Measurements from ENCODE around the gene LGALS1.

LGALS1 gene

DNA sequence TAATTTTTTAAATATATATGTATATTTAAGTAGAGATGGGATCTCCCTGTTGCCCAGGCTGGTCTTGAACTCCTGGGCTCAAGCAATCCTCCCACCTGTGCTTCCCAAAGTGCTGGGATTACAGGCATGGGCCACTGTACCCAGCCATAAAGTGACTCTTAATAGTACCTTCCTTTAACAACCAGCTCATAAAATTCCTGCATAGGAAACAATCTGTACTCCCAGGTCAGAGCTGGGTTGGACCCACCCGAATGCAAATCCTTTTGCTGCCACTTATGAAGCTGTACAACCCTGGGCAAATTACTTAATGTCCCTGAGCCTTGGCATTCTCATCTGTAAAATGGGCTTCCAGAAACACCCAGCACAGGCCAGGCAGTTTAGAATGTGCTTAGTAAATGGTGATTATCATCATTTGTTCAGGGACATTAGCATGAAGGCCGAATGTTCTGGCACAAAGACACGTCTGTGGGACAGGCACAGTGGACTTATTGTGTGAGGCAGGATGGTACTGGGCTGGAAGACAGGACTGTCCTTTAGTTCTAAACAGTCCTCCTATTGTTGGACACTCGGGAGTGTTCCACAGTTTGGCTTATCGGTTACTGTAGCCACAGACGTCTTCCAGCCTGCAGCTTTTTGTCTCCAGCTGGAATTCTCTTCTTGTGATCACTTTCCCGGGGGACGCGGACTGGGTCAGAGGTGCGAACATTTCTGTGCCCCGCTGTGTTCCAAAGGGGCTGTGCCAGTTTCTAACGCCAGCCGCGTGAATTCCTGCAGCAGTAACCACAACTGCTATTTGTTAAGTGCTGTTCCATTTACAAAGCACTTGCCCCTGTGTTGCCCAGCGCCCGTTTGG is 11.0 kb upstream of the LGALS1 start:
- DNase-seq, result no peak

DNA sequence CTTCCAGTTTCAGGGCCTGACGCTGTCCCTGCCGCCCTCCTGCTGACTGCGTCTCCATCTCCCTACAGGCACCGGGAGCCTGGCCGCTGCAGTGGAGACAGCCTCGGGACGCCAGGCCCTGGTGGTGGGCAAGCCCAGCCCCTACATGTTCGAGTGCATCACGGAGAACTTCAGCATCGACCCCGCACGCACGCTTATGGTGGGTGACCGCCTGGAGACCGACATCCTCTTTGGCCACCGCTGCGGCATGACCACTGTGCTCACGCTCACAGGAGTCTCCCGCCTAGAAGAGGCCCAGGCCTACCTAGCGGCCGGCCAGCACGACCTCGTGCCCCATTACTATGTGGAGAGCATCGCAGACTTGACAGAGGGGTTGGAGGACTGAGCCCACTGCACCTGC is 9.9 kb upstream of the LGALS1 start:
- no peak for DNase-seq

DNA sequence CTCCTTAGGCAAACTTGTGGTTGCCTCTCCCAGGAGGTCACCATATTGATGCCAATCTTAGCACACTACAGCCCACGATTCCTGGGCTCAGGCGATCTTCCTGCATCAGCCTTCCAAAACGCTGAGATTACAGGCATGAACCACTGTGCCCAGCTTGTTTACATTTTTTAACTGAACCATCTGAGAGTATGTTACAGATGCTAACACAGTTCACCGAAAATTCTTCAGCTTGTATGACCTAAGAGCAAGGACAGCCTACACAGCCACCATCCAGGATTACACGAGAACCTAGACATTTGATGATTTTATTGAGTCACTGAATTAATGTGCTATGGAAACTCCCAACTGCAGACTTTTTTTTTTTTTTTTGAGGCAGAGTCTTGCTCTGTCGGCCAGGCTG is 5.8 kb upstream of the LGALS1 start:
- DNase-seq, result no peak

DNA sequence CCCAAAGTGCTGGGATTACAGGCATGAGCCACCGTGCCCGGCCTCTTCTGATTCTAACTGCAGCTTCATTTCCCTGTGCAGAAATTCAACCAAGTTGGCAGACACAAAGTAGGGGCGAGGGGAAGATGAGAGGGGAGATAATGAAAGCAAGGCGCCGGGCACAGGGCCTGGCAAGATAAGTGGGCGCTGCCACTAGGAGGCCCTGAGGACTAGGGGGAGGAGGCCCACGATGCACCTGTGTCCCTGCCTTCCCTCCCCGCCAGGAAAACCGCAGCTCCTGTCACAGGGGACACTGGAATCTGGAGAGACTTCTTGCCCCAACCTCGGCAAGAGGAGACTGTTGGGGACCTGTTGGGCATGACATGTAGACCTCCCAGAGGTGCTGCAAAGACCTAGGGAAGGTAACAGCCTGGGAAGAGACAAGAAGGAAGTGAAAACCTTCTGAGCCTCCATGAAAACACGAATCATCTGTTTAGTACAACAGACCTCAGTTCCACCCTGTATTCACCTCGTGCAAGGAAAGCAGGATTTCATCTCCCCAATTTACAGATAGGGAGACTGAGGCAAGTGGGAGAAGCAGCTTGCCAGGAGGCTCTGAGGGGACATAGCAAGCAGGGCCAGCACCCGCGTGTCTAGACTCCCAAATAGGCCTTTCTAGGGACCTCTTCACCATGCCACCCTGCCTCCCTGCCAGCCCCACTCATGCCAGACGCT is 3.1 kb upstream of the LGALS1 start:
- DNase-seq, result no peak

DNA sequence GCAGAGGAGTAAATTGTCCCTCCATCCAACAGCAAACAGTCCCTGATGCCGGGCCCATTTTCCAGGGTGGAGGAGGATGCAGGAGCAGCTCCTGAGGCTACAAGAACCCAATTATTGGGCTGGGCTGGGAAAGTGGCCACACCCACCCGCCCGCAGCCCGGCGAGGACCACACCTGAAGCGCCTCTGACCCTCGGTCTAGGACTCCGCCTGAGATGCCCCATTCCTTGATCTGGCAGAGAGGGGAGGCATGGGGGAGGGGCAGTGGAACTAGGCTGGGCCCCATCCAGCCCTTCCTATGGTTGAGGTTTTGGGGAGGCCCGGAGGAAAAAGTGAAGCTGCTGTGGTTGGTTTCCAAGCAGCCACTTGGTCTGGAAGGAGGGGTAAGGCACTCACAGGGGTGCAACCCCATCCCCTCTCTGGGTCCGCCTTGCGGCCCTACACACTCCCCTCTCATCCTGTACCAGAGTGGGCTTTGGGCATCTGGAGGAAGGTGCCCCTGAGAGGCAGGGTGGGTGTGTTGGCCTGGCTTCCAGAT is 2.4 kb upstream of the LGALS1 start:
- no peak for DNase-seq

DNA sequence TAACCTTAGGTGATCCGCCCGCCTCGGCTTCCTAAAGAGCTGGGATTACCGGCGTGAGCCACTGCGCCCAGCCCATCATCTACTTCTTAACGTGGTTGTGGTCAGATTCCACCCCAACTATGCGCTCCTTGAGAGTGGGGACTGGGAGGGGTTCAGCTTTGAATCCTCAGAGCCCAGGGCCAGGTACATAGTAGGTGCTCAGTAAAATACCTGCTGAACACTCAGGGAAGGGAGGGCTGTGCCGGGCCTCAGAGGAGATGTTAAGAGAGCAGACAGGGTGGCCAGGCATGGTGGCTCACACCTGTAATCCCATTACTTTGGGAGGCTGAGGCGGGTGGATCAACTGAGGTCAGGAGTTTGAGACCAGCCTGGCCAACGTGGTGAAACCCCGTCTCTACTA is 1.2 kb upstream of the LGALS1 start:
- DNase-seq, result no peak

DNA sequence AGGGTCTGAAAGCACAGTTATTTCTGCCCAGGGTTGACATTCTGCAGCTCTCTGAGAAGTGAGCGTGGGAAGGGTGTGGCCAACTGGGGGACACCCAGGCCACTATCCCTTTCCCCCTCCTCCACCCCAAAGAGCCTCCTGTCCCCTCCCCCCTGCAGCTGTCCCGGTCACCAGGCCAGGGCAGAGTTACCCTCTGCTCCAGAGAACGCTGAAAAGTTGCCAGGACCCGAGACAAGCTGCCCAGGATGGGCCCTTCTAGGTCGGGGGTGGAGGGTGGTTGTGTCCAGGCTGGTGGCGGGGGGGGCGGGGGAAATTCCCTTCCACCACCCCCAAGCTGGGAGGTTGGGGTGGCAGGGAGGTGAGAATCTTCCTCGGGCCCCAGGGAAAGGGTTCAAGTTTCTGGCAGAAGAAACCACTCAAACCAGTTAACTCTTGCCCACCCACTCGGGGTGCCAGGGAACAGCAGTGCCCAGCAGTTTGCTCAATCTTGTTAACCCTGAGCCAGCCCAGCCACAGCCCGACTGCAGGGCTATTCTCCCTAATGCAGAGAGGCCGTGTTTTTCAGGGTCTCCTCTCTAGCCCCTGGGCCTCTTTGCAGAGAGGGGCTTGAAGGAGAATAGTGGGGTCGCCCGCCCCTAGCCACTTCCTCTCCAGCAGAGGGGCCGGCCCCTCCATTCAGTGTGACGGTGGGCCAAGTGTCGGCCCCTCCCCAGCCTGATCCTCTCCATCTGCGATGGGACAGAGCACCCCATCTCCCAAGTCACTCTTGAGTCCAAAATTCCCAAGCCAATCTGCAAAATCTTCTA is 697 bp downstream of the LGALS1 start:
- no peak for DNase-seq

DNA sequence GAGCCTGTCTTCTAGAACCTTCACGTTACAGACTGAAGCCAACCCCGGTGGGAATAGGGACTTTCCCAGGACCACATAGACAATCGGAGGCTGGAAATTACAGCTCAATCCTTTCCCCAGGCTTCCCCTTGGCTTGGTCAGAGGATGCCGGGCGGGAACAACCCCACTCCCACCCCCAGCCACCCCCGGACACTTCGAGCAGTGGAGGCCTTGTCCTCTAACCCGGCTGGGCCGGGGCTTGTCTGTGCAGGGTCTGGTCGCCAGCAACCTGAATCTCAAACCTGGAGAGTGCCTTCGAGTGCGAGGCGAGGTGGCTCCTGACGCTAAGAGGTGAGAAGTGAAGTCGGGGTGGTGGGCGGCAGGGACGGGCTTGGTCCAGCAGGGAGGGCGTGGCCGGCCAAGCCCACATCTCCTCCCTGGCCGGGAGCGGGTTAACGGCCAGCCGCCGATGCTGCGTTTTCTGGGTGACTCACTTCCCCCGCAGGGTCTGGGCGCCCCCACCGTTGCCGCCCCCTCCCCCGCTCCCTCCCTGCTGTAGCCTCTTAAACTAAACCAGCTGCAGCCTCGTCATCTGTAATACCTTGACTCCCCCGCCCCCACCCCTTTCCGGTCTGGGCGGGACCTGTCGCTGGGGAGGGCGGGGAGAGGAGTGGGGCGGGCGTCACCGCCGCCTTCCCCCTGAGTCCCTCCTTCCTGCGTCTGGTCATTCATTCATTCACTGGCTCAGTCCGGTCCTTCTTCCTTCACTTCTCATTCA is 1.5 kb downstream of the LGALS1 start:
- DNase-seq, result no peak

DNA sequence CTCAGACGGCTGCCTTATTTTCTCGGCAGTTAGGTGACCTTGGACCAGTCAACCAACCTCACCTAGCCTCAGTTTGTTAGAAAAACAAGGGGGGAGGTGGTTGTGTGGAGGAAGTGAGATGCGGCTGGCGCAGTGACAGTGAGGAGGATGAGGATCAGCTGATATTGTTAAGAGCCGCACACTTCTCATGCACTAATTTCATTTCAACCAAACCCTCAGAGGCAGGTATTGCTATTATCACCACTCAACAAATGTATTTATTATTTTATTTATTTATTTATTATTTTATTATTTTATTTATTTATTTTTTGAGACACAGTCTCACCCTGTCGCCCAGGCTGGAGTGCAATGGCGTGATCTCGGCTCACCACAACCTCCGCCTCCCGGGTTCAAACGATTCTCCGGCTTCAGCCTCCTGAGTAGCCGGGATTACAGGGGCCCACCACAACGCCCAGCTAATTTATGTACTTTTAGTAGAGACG is 2.1 kb downstream of the LGALS1 start:
- no peak for DNase-seq

DNA sequence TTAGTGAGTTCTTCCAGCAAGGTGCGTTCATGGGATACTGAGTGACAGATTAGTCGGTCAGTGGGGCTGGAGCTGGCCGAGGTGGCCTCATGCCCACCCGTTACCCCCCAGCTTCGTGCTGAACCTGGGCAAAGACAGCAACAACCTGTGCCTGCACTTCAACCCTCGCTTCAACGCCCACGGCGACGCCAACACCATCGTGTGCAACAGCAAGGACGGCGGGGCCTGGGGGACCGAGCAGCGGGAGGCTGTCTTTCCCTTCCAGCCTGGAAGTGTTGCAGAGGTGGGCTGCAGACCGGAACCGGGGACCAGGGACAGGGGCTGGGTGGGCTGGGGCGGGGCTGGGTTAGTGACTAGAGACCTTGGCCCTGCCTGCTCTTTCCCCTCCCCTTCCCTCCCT is 2.9 kb downstream of the LGALS1 start:
- DNase-seq, result no peak

DNA sequence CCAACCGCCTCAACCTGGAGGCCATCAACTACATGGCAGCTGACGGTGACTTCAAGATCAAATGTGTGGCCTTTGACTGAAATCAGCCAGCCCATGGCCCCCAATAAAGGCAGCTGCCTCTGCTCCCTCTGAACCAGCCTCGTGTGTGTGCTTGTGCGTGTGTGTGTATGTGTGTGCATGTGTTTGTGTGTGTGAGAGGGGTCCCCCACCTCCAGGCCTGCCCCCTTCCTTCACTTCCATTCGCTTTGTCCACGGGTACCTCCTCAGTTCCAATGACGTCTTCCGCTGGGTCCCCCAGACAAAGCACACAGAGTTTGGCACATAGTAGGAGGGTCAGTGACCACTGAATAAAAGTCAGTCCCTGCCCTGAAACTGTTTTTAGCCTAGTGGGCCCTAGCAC is 4.2 kb downstream of the LGALS1 start:
- DNase-seq, result no peak

DNA sequence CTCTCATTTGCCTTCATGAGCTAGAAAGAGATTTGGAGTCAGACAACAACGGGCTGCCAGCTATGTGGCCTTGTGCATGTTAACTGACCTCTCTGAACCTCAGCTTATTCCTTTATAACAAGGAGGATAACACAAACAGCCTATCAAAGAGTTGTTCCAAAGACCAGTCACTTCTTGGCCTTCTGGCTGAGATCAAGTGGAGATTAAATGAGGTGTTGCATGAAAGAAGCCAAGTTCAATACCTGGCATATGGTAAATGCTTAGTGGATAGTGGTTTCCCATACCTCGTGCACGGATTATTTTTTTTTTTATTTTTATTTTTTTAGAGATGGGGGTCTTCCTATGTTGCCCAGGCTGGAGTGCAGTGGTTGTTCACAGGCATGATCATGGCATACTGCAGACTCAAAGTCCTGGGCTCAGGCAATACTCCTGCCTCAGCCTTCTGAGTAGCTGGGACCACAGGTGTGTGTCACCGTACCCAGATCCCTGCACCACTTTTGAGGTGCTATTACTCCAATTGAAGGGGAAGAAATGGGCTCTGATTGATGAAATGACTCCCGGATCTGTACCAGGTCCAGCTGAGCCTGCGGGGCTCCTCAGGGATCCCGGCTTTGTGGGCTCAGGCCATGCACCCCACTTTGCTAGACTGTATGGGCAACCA is 4.9 kb downstream of the LGALS1 start:
- no peak for DNase-seq

DNA sequence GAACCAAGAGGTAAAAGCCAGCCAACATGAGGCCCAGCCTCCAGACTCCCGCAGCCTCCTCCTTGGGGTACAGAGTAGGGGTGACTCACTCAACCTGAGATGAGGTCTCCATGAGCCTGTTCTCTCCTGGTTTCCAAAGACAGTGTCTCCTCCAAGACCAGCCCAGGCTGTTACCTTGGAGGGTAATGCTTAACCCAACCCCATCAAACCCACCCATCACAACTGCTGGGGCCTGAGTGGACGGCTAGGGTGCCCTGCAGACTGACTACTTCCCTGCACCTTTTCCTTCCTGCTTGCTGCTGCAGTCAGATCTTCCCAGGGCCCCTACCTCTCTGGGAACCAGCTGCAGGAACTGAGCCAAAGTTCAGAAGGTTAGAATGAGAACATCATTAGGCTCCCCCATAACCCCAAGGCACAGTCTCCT is 5.6 kb downstream of the LGALS1 start:
- DNase-seq, result no peak

DNA sequence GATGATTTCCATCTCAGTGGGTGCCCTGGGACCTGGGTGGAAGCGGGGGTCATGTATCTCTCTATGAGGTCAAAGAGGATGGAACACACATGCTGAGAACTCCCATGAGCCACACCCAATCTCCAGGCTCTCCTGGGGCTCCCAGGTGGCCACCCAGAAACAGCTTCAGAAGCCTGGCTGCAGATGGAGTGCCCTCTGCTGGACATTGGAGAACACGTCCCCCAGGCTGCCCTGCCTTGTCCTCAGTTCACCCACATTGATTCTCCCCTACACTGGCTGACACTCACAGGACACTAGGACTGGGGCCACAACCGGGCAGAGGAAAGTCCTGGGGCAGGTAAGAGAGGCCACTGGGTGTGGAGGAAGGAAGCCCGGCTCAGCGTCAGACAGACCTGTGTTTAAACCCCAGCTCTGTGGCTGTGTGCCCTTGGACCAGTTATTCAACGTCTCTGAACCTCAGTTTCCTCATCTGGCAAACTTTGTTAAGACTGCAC is 6.2 kb downstream of the LGALS1 start:
- peak; percentile 4 for DNase-seq

DNA sequence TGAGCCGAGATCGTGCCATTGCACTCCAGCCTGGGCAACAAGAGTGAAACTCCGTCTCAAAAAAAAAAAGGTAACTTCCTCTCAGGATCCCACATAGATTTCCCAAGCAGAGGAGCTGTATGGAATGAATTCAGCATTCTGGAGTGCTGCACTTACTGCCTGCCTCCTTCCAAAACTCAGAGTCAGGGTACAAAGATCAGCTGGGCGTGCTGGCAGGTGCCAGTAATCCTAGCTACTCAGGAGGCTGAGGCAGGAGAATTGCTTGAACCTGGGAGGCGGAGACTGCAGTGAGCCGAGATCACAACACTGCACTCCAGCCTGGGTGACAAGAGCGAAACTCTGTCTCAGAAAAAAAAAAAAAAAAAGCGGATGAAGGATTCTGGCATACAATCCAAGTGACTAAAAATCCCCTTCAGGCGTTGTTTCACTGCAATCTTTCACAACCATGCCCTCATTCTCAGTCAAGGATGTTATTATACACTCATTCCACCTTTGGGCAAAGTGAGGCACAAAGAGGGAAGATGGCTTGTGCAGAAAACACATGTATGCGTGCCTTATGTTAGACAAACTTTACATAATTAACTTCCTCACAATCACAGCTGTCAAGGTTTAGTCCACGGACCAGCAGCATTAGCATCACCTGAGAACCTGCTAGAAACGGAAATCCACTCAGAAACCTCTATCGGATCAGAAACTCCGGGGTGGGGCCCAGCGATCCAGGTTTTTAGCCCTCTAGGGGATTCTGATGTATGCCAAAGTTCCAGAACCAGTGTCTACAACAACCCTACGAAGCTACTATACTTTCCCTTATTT is 9.6 kb downstream of the LGALS1 start:
- no peak for DNase-seq

DNA sequence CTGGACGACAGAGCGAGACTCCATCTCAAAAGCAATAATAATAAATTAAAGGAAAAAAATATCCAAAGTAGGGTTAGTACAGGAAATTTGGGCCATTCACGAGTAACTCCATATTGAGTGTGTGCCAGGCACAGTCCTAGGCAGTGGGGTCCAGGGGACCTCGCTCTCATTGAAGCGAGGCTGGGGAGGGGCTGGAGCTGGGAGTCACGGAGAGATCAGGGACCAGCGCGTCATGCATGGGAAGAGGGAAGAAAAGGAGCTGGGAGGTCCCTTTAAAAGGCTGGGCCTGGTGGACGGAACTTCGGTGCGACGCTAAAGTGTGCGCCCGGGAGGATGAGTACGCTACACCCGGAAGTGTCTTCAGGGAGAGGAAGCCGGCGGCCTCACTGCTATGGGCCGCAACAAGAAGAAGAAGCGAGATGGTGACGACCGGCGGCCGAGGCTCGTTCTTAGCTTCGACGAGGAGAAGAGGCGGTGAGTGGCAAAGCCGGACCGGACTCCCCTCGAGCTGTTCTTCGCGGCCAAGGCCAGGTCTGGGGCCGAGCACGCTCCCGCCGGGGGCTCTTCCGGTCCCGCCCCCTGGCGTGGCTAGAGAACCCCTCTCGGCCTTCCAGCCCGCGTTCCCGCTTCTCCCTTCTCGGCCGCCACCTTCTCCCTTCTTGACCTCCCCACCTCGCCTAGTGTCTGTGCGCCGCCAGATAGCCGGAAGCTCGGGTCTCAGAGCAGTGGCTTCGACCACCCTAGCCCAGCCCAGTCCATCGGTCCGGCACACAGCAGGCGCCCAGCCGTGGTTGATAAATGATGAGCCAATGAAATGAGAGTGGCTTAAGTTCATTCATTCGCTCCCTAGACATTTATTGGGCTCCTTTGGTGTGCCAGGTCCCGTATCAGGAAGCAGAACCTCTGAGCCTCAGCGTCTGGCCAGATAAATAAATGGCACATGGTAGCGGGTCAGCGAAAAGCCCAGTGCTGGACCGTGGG is 10.9 kb downstream of the LGALS1 start, which contains the start of gene NOL12:
NOL12 (plus strand) TSS at position 342 of the 981 bp plus-strand sequence; CDS start at position 392, 50 bp downstream.
- peak; percentile 50 for DNase-seq

DNA sequence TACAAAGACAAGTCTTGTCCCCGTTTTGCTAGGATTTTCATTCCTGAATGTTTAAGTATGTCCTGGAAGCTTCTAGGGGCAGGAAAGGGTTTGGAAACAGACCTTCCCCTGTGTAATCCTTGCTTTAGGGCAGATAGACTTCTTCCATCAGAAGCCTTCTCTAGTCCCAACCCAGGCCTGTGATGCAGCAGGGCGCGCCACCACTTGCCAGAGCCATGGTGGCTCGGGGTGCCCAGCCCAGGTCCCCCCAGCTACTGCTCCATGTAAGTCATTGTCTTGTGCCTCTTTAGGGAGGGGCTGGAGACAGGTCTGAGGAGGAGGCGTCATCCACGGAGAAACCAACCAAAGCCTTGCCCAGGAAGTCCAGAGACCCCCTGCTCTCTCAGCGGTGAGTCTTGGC is 15.0 kb downstream of the LGALS1 start:
- no peak for DNase-seq

DNA sequence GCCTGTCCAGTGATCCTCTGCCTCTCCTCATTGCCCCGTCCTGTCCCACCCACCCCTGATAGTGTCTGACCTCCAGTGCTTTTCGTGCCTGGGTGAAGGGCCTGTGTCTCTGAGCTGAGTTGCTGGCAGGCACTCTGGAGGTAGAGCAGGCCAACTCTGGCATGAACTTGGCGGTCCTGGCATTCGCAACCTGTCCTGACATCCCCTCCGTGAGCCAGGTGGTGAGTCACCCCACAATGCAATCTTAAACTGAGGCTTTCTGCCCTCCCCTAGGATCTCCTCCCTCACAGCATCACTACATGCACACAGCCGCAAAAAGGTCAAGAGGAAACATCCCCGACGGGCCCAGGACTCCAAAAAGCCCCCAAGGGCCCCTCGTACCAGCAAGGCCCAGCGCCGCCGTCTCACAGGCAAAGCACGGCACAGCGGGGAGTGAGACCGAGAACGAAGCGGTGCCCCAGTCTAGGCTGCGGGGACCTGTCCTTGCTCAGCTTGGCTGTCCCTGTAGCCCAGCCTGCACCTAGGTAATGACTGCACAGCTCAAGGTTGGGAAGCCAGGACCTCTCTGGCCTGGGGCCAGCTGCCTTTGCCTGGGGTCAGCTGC is 15.6 kb downstream of the LGALS1 start:
- DNase-seq, result no peak
